H4 (cell line): ENCODE data around the gene ELOVL5. TPM values are rescaled to one million over a fixed set of nuclear protein-coding genes. Genes with fewer than 3 reads are reported as not detected.
"Not testable (repeated sequence)": the region's sequence is repeated elsewhere in the genome, so short reads cannot be mapped to it uniquely, and the experiment has no call there.

Experiments
- DNase-seq: peaks from one replicate; pipeline ENCODE4 v3.0.0-alpha.2; 2015; ENCODE audit warnings: low spot score
- total RNA-seq: library from RNA; depleted of rRNA; stranded (reverse); fragments of >200 nt; shearing (Covaris generic); gene quantifications from 2 replicates; pipeline ENCODE4 v1.2.3, GENCODE V29; 2014; rRNA removed

Gene ELOVL5, protein sequence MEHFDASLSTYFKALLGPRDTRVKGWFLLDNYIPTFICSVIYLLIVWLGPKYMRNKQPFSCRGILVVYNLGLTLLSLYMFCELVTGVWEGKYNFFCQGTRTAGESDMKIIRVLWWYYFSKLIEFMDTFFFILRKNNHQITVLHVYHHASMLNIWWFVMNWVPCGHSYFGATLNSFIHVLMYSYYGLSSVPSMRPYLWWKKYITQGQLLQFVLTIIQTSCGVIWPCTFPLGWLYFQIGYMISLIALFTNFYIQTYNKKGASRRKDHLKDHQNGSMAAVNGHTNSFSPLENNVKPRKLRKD
- 102 and 131 TPM in 2 replicates for total RNA-seq

- DNase-seq, result peak; percentile 99
Measured at GRCh38 chr6:53348371-53349208, at the start of gene ELOVL5. Gene ELOVL5 (minus strand): TSS chr6:53348950. CDS start chr6:53295699, 53,251 bp downstream.

DNA sequence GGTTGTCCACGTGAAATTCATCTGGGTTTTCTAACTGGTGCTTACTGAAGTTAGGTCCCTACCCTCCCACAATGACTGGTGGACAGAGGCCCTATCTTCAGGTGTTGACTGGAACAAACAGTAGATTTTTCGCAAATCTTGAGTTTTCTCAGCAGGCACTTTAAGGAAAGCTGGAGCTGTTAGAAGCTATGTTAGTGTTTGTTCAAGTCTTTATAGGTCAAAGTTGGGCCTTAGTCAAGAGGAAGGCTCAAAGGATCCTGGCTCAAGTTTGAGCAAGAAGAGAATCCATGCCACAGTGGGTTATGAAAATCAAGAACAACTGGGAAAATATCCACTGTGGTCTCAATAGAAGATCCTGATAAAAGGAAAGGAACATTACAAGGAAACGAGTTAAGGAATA, 48.5 kb upstream of the ELOVL5 start:
- no peak for DNase-seq

GRCh38 chr6:53395986-53396385, 47.2 kb upstream of the ELOVL5 start:
- no peak for DNase-seq

DNA sequence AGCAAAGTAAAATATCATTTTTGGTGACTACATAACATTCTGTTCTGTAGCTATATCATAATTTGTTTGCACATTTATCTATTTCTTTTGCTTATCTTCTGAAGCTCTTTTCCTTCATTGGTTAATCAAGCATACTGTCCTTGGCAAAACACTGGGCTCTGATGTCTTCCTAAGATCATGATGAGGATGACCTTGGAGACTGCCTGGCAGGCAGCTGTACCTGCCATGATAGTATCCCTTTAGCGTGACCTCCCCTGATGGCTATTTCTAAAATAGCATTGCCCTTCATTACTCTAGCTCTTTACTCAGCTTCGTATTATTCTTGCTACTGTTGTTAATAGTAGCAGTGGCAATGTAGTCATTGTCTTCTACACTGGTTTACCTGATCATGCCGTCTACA, 46.0 kb upstream of the ELOVL5 start:
- DNase-seq, result peak; percentile 1

GRCh38 chr6:53391170-53391569, 42.4 kb upstream of the ELOVL5 start:
- no peak for DNase-seq

- DNase-seq, result no peak
Measured at GRCh38 chr6:53390010-53390409, 41.3 kb upstream of the ELOVL5 start.

GRCh38 chr6:53388615-53389014, 39.9 kb upstream of the ELOVL5 start:
- not testable (repeated sequence) for DNase-seq

DNA sequence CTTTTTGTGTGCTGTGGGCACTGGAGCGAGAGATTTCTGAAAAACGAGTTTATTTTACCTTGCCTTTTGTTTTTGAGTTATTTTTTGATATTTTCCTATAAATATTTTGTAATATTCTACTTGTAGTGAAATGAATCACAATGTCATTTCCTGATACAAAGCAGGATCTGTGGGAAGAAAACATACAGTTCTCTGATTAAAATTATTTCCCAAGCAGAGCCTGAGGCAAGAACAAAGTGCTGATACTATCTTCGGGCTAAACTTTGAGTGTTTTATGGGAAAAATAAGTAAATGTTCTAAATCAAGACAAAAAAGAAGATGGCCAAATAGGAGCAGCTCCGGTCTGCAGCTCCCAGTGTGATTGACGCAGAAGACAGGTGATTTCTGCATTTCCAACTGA, 33.7 kb upstream of the ELOVL5 start:
- no peak for DNase-seq

DNA sequence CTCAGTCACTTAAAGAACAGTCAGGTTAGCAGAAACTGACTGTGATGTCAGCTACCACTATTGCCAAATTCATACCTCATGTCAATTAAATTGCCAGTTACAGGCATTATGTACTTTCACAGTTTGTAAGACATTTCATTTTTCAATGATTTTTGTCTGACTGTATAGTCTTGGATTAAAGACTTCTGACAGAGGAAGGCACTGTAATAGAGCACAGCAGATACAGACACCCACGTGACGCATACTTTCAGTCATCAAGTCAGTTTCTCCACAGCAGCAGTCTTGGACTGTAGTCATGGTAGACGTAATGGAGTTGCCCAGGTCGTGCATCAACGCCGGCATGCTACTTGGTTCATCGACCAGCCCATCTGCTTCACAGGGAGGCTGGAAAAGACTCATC, 29.5 kb upstream of the ELOVL5 start:
- no peak for DNase-seq

DNA sequence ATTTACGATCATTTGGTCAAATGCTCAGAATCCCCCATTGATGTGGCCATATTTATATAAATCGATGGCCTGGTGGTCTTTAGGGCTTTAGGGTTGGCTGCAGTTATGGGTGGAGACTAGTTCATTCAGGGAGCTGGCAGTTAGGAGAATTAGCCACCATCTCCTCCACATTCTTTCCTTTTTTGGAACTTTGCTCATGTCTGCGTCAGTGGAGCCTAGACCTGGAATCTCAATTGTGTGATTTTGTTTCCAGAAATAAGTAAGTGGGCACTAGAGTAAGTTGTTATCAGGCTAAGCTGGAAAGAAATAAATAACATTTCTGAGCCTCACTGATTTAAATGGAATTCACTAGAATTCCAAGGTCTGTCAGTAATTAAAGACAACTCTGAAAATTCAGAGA, 29.0 kb upstream of the ELOVL5 start:
- DNase-seq, result no peak

DNA sequence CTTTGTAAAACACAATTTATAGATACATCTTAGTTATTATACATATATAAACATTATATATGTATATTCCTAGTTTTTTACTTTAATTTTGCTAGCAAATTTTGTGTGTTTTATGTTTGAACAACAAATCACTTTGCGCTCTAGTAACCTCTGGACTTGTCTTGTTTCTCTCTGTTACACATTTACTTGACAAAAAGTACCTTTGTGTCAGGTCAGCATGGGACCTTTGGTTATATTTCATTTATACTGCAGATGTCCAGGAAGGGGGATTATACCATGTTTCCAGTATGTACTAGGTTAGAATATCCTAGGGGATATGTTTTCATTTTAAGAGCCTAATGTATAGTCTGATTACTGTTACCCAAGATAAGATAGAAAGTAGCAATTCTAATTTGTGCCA, 28.5 kb upstream of the ELOVL5 start:
- no peak for DNase-seq

DNA sequence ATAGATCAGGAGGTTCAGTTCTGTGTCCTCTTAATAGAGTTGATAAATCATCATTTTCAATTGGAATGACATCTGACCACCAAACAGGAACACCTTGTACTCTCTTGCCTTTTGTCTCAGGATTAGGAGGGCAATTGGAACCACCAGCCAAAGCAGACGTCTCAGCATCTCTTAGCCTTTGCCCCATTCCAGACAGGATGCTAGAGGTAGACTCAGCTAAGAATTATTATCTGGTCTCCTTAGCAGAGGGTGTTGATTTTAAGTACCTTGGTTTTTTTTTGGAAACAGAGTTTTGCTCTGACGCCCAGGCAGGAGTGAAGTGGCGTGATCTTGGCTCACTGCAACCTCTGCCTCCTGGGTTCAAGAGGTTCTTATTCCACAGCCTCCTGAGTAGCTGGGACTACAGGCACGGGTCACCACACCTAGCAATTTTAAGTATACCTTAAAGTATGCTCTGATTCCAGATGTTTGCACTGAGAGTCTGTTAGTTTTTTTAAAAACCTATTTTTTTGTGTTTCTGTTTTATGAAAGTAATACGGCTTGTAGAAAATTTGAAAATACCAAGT, 28.0 kb upstream of the ELOVL5 start:
- no peak for DNase-seq

- DNase-seq, result no peak
Measured at GRCh38 chr6:53375847-53376246, 27.1 kb upstream of the ELOVL5 start.

DNA sequence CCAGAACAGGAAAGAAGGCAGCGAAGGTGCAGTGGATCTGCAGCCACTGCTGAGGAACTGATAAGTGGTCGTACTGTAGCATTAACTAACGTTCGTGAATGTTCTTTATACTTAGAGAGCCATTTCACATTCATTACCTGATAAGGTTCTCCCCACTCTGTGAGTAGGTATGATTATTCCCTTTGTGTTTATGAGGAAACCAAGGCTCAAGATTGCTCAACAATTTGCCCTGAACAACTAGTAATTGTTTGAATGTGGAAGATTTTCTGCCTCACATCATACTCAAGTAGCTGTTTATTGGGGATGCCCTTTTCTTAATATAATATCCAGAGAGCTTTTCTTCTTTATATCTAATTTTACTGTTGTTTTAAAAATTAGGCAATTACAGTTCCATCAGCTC, 24.9 kb upstream of the ELOVL5 start:
- no peak for DNase-seq

DNA sequence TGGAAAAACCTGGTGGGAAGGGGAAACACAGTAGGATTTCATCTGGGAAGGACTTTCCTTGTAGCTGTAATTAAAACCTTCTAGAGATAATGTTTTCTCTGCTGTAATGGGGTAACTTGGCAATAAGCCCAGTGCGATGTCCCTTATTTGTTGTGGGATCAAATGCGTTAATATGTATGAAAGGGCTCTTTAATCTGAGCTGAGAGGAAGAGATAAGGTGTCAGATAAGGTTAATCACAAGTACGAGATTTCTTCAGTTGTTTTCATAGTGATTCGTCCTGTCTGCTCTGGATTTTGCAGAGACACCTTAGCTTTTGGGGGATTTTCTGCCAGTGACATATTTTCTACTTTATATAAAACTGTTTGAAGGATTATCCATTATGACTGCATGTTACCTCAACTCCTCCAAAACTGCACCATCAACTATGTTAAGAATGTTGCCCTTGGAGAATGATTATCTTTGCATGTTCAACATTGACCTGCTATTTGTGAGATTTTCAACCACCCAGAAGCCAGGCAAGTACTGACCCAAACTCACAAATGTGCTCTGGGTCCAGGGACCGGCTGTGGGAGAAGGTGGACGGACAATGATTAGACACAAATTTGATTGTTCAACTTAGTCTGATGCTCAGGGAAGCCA, 21.2 kb upstream of the ELOVL5 start:
- DNase-seq, result no peak

- no peak for DNase-seq
Measured at GRCh38 chr6:53369051-53369450, 20.3 kb upstream of the ELOVL5 start.

DNA sequence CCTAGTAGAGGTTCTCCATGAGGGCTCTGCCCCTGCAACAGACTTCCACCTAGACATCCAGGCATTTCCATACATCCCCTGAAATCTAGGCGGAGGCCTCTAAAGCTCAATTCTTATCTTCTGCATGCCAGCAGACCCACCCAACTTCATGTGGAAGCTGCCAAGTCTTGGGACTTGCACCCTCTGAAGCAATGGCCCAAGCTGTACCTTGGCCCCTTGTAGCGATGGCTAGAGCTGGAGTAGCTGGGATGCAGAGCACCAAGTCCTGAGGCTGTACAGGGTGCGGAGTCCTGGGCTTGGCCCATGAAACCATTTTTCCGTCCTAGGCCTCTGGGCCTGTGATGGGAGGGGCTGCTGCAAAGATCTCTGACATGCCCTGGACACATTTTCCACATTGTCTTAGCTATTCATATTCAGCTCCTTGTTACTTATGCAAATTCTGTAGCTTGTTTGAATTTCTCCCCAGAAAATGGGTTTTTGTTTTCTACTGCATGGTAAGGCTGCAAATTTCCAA, 17.4 kb upstream of the ELOVL5 start:
- DNase-seq, result no peak

DNA sequence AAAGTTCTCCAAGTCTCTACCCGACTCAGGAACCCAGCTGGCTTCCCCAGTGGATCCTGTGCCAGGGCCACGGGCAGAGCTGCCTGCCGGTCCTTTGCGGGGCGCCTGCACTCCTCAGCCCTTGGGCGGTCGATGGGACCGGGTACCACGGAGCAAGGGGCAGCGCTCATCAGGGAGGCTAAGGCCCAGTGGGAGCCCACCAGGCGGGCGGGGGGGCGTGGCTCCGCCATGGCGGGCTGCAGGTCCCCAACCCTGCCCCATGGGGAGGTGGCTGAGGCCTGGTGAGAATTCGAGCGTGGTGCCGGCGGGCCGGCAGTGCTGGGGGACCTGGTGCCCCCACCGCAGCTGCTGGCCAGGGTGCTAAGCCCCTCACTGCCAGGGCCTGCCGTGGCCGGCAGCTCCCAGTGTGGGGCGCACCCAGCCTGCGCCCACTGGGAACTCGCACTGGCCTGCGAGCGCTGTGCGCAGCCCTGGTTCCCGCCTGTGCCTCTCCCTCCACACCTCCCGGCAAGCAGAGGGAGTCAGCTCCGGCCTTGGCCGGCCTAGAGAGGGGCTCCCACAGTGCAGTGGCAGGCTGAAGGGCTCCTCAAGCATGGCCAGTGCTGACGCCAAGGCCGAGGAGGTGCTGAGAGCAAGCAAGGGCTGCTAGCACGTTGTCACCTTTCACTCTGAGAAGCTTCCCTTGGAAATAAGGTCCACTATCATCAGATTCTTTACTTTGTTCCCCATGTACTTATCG, 14.8 kb upstream of the ELOVL5 start:
- DNase-seq, result no peak

DNA sequence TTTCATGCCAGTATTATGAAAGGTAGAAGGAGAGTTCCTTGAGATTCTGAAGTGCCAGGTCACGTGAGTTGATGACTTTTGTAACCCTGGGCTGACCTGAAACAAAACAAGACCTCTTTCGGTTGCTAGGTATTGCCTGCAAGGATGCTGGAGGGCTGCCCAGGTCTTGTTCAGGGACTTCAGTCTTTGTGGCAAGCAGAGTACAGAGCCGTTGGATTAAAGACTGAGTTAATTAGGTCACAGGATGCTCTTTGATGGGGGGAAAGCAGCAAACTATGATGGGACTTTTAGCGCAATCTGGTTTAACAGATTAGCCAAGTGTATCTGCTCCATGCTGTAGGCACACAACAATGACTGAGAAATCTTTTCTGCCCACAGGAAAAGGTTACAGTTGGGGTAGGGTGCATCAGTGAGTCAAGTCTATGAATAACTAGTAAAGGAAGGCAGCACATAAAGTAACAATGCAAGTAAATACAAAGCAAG, 12.8 kb upstream of the ELOVL5 start:
- peak; percentile 27 for DNase-seq

GRCh38 chr6:53360093-53360912, 11.6 kb upstream of the ELOVL5 start:
- DNase-seq, result peak; percentile 25

GRCh38 chr6:53359843-53360092, 11.0 kb upstream of the ELOVL5 start:
- no peak for DNase-seq
